ENCODE data around the gene OTOGL.

OTOGL gene

GRCh38 chr12:80199931-80200330 is 100.6 kb downstream of the OTOGL start:
- H3K4me3 ChIP-seq (ENCODE audit: low read depth, low read length): no peak overlapping the region
- H3K27me3 ChIP-seq: peaks cover 17% of the 10 kb centered on the region
- no peaks in the 10 kb centered on the region for H3K36me3 ChIP-seq
- TF ChIP-seq, protein P1, sequence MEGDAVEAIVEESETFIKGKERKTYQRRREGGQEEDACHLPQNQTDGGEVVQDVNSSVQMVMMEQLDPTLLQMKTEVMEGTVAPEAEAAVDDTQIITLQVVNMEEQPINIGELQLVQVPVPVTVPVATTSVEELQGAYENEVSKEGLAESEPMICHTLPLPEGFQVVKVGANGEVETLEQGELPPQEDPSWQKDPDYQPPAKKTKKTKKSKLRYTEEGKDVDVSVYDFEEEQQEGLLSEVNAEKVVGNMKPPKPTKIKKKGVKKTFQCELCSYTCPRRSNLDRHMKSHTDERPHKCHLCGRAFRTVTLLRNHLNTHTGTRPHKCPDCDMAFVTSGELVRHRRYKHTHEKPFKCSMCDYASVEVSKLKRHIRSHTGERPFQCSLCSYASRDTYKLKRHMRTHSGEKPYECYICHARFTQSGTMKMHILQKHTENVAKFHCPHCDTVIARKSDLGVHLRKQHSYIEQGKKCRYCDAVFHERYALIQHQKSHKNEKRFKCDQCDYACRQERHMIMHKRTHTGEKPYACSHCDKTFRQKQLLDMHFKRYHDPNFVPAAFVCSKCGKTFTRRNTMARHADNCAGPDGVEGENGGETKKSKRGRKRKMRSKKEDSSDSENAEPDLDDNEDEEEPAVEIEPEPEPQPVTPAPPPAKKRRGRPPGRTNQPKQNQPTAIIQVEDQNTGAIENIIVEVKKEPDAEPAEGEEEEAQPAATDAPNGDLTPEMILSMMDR (IDR thresholded peaks at IDR 0.05; ENCODE audit: low read depth, low read length): no peak
- H3K9me3 ChIP-seq: no peaks in the 10 kb centered on the region
- no peaks in the 10 kb centered on the region for H3K4me1 ChIP-seq
- DNase-seq: no peak

- DNase-seq: no peak
- H3K9me3 ChIP-seq: no peaks in the 10 kb centered on the region
- no peaks in the 10 kb centered on the region for H3K4me1 ChIP-seq
- TF ChIP-seq, protein P1 (IDR thresholded peaks at IDR 0.05; ENCODE audit: low read depth, low read length): no peak
- H3K36me3 ChIP-seq: no peaks in the 10 kb centered on the region
- peaks cover 22% of the 10 kb centered on the region for H3K27me3 ChIP-seq
- H3K4me3 ChIP-seq (ENCODE audit: low read depth, low read length): no peak overlapping the region
Observed at GRCh38 chr12:80200414-80200813, 101.1 kb downstream of the OTOGL start.

GRCh38 chr12:80201908-80202307 is 102.6 kb downstream of the OTOGL start:
- TF ChIP-seq, protein P1 (IDR thresholded peaks at IDR 0.05; ENCODE audit: low read depth, low read length): no peak

DNA sequence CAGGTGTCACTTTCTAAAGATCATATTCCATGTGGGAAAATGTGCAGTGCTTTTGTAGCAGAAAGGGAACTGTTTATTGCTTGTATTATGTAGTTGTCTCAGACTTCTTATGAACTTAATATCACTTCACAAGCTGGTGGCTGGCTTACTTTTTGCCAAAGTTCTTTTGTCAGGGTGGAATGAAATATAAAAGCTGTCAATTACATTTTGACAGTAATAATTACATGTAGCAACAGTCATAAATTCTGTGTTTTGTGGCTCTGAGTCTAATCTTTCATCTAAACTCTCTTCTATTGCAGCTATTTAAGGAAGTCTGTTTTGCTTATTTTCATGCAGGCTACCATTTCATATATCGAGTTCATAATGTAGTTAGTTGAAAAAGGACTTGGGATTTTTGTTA is 106.6 kb downstream of the OTOGL start:
- no peaks in the 10 kb centered on the region for H3K9me3 ChIP-seq
- H3K4me3 ChIP-seq (ENCODE audit: low read depth, low read length): no peak overlapping the region
- DNase-seq: no peak
- H3K4me1 ChIP-seq: no peaks in the 10 kb centered on the region
- no peaks in the 10 kb centered on the region for H3K36me3 ChIP-seq
- peaks cover 24% of the 10 kb centered on the region for H3K27me3 ChIP-seq
- TF ChIP-seq, protein P1 (IDR thresholded peaks at IDR 0.05; ENCODE audit: low read depth, low read length): no peak

More at GRCh38 chr12:80201908-80202307, 102.6 kb downstream of the OTOGL start:
- no peaks in the 10 kb centered on the region for H3K9me3 ChIP-seq
- H3K27me3 ChIP-seq: peaks cover 26% of the 10 kb centered on the region
- H3K36me3 ChIP-seq: no peaks in the 10 kb centered on the region
- no peaks in the 10 kb centered on the region for H3K4me1 ChIP-seq
- no peak for DNase-seq
- H3K4me3 ChIP-seq (ENCODE audit: low read depth, low read length): no peak overlapping the region

DNA sequence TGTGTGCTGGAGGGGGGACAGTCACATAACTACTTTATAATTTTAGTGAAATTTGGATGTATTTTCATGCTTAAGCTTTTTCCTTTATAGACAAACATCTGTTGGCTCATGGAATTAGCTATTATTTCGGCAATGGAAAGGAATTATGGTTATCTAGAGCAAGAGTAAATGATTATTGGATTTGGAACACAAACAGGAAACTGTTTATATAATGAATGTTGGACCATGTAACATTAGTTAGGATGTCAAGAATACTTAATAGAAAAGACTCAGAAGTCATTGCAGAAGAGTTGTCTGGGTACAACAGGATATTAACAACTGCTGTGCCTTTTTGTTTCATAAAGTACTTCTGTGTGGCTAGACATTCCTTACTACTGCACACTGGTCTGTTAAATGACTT is 108.7 kb downstream of the OTOGL start:
- Histone ChIP-seq H3K9me3 (no peaks in the 10 kb centered on the region), H3K4me3 (ENCODE audit: low read depth, low read length) (no peak overlapping the region), H3K36me3 (no peaks in the 10 kb centered on the region), H3K27me3 (peaks cover 36% of the 10 kb centered on the region), H3K4me1 (no peaks in the 10 kb centered on the region)
- no peak for DNase-seq
- TF ChIP-seq, protein P1 (IDR thresholded peaks at IDR 0.05; ENCODE audit: low read depth, low read length): no peak

- no peaks in the 10 kb centered on the region for H3K4me1 ChIP-seq
Observed at GRCh38 chr12:80211671-80212070, 112.3 kb downstream of the OTOGL start.

More at GRCh38 chr12:80211671-80212070, 112.3 kb downstream of the OTOGL start:
- peaks cover 22% of the 10 kb centered on the region for H3K27me3 ChIP-seq
- no peaks in the 10 kb centered on the region for H3K36me3 ChIP-seq
- H3K4me3 ChIP-seq (ENCODE audit: low read depth, low read length): no peak overlapping the region
- DNase-seq: no peak
- TF ChIP-seq, protein P1 (IDR thresholded peaks at IDR 0.05; ENCODE audit: low read depth, low read length): no peak
- no peaks in the 10 kb centered on the region for H3K9me3 ChIP-seq
